Activated T-cell treated with anti-CD3 and anti-CD28 coated beads, Interleukin-2, amount 50 U/mL, for 72 hours (primary cell): ENCODE measurements around the gene CNTNAP2. TPM values are rescaled to one million over a fixed set of nuclear protein-coding genes. Genes with fewer than 3 reads are reported as not detected.

Experiments
- ATAC-seq, 2 donors: fragments of 150-1000 bp; cut with Tn5 transposase; replicated peaks in 1 of 2; 2 replicates each; pipeline ENCODE4 v1.10.0; 2021; ENCODE audit warnings: moderate library complexity in 2 of 2, mild to moderate bottlenecking in 1 of 2
- DNase-seq, 2 donors: peaks; one replicate each; pipeline ENCODE4 v3.0.0; 2021 to 2022; ENCODE audit warnings: mixed read lengths in 1 of 2
- H3K27ac Mint-ChIP-seq: one replicate; pipeline ENCODE4 v1.8.0; 2022; ENCODE audit warnings: mild to moderate bottlenecking, moderate library complexity, mixed read lengths
- H3K27me3 Mint-ChIP-seq: one replicate; pipeline ENCODE4 v1.8.0; 2022; ENCODE audit warnings: low read depth, mixed read lengths
- H3K36me3 Mint-ChIP-seq, 2 donors: one replicate each; pipeline ENCODE4 v1.8.0; 2022; ENCODE audit warnings: mixed read lengths in 2 of 2, mild to moderate bottlenecking in 1 of 2; ENCODE audit not compliant: insufficient read depth in 2 of 2
- H3K4me1 Mint-ChIP-seq: one replicate; pipeline ENCODE4 v1.8.0; 2022; ENCODE audit warnings: low read depth, mixed read lengths
- H3K4me3 Mint-ChIP-seq, 2 donors: one replicate each; pipeline ENCODE4 v1.8.0; 2022; ENCODE audit warnings: mild to moderate bottlenecking in 2 of 2, mixed read lengths in 2 of 2, moderate library complexity in 2 of 2
- H3K9me3 Mint-ChIP-seq, 2 donors: one replicate each; pipeline ENCODE4 v1.8.0; 2022; ENCODE audit warnings: mixed read lengths in 2 of 2
- total RNA-seq, 2 donors: library from RNA; stranded (reverse); gene quantifications; one replicate each; pipeline ENCODE4 v1.2.3, GENCODE V29; 2022

Gene CNTNAP2
- total RNA-seq, 2 donors from 2014 or later: not detected

GRCh38 chr7:148241700-148242293 is 2125.2 kb downstream of the CNTNAP2 start:
- no peak for DNase-seq
- Mint-ChIP-seq H3K27me3 (peaks cover 36% of the 10 kb centered on the region), H3K4me3 (no peak overlapping the region), H3K36me3 (no peaks in the 10 kb centered on the region), H3K27ac (no peak overlapping the region), H3K9me3 (no peaks in the 10 kb centered on the region), H3K4me1 (no peaks in the 10 kb centered on the region)
- no peak for ATAC-seq

GRCh38 chr7:148242294-148242821 is 2125.8 kb downstream of the CNTNAP2 start:
- Mint-ChIP-seq H3K36me3 (no peaks in the 10 kb centered on the region), H3K9me3 (no peaks in the 10 kb centered on the region), H3K27me3 (peaks cover 36% of the 10 kb centered on the region), H3K27ac (no peak overlapping the region), H3K4me3 (no peak overlapping the region), H3K4me1 (no peaks in the 10 kb centered on the region)
- DNase-seq (peak in 1 of 2 donors; percentile 6), ATAC-seq (no peak)

GRCh38 chr7:148245381-148245780 is 2128.8 kb downstream of the CNTNAP2 start:
- no peaks in the 10 kb centered on the region for H3K9me3 Mint-ChIP-seq
- DNase-seq: no peak
- H3K36me3 Mint-ChIP-seq: no peaks in the 10 kb centered on the region
- peaks cover 42% of the 10 kb centered on the region for H3K27me3 Mint-ChIP-seq
- no peak overlapping the region for H3K4me3 Mint-ChIP-seq
- no peaks in the 10 kb centered on the region for H3K4me1 Mint-ChIP-seq
- H3K27ac Mint-ChIP-seq: no peak overlapping the region
- no peak for ATAC-seq

- Mint-ChIP-seq H3K9me3 (peaks cover 5 to 14% of the 10 kb centered on the region in 2 donors), H3K4me3 (no peak overlapping the region), H3K27me3 (peaks cover 11% of the 10 kb centered on the region), H3K36me3 (peaks cover 6% of the 10 kb centered on the region in 2 donors), H3K27ac (no peak overlapping the region), H3K4me1 (no peaks in the 10 kb centered on the region)
- DNase-seq: no peak
- no peak for ATAC-seq
These were observed 2137.0 kb downstream of the CNTNAP2 start for GRCh38 chr7:148253629-148254028.

DNA sequence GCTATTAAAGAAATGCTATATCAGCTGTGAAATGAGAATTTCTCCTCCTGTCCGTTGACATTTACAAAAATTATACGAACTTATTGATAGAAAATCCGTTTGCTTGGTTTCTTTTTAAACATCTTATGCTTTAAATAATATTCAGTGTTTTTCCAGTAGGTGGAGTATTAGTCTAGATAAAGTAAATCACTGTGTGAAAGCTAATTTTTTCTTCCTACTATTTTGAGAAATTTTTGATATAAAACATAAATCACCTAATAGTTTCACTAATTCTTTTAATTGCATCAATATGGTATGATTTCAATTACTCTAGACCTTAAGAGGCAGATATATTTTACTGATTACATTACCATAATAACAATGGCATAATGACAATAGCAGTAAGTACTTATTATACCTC is 2138.7 kb downstream of the CNTNAP2 start:
- no peak overlapping the region for H3K27ac Mint-ChIP-seq
- peaks cover 5 to 14% of the 10 kb centered on the region in 2 donors for H3K9me3 Mint-ChIP-seq
- no peak for ATAC-seq
- H3K36me3 Mint-ChIP-seq: peaks cover 6% of the 10 kb centered on the region in 2 donors
- H3K4me3 Mint-ChIP-seq: no peak overlapping the region
- no peak for DNase-seq
- no peaks in the 10 kb centered on the region for H3K27me3 Mint-ChIP-seq
- H3K4me1 Mint-ChIP-seq: no peaks in the 10 kb centered on the region

DNA sequence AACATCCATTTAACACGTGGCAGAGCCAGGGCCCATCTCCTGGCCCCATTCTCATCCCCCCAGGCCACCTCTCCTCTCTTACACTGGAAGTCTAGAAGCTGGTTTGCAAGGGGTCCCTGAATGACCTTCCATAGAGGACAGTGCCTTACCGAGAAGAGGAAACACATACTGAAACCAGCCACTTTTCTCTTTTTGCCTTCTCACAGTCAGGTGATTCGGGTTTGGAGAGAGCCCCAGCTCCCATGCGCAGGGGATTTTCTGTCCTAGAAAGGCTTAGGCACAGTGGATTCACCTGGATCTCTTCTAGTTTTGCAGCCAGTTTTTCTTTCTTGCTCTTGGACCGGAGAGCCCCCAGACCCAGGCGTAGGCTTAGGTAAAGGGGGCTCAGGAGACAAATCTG is 2139.8 kb downstream of the CNTNAP2 start:
- Mint-ChIP-seq H3K4me3 (no peak overlapping the region), H3K4me1 (no peaks in the 10 kb centered on the region)

DNA sequence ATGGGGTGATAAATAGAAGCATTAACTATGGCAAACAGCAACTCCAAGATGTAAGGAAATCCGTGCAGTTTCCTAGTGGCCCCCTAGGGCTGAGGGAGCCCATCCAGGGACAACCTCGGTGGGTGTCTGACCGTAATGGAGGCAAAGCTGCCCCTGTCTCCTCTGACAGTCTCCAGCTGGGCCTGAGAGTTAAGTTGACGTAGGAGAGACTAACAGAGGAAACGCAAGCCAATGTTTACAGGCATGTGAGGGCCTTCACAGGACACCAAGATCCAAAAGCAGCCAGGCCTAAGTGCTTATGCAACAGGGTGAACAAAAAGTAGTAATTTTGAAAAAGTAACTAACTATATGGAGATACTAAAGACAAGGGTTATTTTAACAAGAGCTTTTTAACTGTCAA is 2144.0 kb downstream of the CNTNAP2 start:
- Mint-ChIP-seq H3K27ac (no peak overlapping the region), H3K4me1 (peaks cover 11% of the 10 kb centered on the region), H3K4me3 (no peak overlapping the region), H3K9me3 (no peaks in the 10 kb centered on the region), H3K27me3 (peaks cover 18% of the 10 kb centered on the region), H3K36me3 (no peaks in the 10 kb centered on the region)
- ATAC-seq: no peak
- no peak for DNase-seq

More for the DNA sequence above, 2139.8 kb downstream of the CNTNAP2 start:
- peaks cover 6% of the 10 kb centered on the region in 2 donors for H3K36me3 Mint-ChIP-seq
- H3K27me3 Mint-ChIP-seq: peaks cover under 1% of the 10 kb centered on the region
- no peak overlapping the region for H3K27ac Mint-ChIP-seq
- DNase-seq: no peak
- peaks cover 2 to 7% of the 10 kb centered on the region in 2 donors for H3K9me3 Mint-ChIP-seq
- ATAC-seq: no peak

- no peak overlapping the region for H3K4me3 Mint-ChIP-seq
- peaks cover 18% of the 10 kb centered on the region for H3K27me3 Mint-ChIP-seq
- DNase-seq (no peak), ATAC-seq (no peak)
- H3K36me3 Mint-ChIP-seq: no peaks in the 10 kb centered on the region
- no peaks in the 10 kb centered on the region for H3K9me3 Mint-ChIP-seq
- no peak overlapping the region for H3K27ac Mint-ChIP-seq
- peaks cover 11% of the 10 kb centered on the region for H3K4me1 Mint-ChIP-seq
These were observed 2144.9 kb downstream of the CNTNAP2 start for GRCh38 chr7:148261523-148261922.

GRCh38 chr7:148261996-148262688 is 2145.5 kb downstream of the CNTNAP2 start:
- Mint-ChIP-seq H3K4me1 (peaks cover 11% of the 10 kb centered on the region), H3K4me3 (peak overlapping the region; percentile 30 to 53), H3K9me3 (no peaks in the 10 kb centered on the region), H3K27me3 (peaks cover 18% of the 10 kb centered on the region), H3K27ac (no peak overlapping the region), H3K36me3 (no peaks in the 10 kb centered on the region)
- ATAC-seq (no peak), DNase-seq (no peak)

DNA sequence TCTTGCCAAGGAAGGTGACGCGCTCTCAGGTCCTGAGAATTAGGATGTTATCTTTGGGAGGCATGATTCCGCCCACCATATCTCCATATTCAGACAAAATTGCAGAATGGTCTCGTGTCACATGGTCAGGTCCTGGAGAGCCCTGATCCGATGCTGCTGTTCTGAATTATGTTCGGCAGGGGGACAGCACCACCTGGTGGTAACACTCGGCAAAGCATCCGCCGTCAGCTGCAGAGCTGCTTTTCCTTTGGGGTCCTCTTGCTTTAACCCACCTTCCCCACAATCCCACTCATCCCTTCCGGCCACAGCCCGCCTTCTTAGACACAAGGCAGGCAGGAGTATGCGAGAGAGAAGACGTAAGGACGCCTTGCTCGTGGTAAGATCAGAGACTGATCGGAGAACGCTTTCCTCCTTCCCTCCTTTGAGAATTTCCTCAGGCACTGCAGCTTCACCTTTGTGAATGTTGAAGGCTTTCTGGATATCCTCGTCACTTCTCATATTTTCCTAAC is 2146.2 kb downstream of the CNTNAP2 start:
- Mint-ChIP-seq H3K4me1 (peaks cover 11% of the 10 kb centered on the region), H3K9me3 (no peaks in the 10 kb centered on the region), H3K27ac (no peak overlapping the region), H3K4me3 (peak overlapping the region; percentile 30 to 53), H3K36me3 (no peaks in the 10 kb centered on the region), H3K27me3 (peaks cover 18% of the 10 kb centered on the region)
- ATAC-seq (peak; percentile 62 to 64), DNase-seq (peak; percentile 64 to 70)

GRCh38 chr7:148264933-148265557 is 2148.4 kb downstream of the CNTNAP2 start:
- no peak overlapping the region for H3K4me3 Mint-ChIP-seq
- DNase-seq (no peak), ATAC-seq (no peak)
- H3K27ac Mint-ChIP-seq: no peak overlapping the region
- H3K9me3 Mint-ChIP-seq: no peaks in the 10 kb centered on the region
- peaks cover 11% of the 10 kb centered on the region for H3K4me1 Mint-ChIP-seq
- H3K27me3 Mint-ChIP-seq: peaks cover 20% of the 10 kb centered on the region
- H3K36me3 Mint-ChIP-seq: no peaks in the 10 kb centered on the region

GRCh38 chr7:148265896-148266295 is 2149.3 kb downstream of the CNTNAP2 start:
- Mint-ChIP-seq H3K36me3 (no peaks in the 10 kb centered on the region), H3K4me3 (no peak overlapping the region), H3K27me3 (peaks cover 27% of the 10 kb centered on the region), H3K27ac (no peak overlapping the region), H3K4me1 (peaks cover 11% of the 10 kb centered on the region), H3K9me3 (no peaks in the 10 kb centered on the region)
- DNase-seq: no peak
- ATAC-seq: no peak

DNA sequence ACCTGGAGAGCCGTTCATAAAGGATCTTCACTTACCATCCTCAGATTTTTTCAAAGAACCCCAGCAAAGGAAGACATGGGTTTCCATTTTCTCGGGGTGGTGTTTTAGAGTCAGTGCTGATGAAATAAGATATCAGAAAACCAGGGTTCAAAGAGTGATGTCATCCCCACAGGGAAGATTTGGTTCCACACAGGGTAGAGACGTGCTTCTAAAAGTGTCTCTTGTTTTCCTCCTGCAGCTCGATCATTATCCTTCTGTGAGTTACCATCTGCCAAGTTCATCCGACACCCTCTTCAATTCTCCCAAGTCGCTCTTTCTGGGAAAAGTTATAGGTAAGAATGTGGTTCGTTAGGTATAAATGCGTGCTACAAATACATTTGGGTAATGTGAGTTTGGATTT is 2150.2 kb downstream of the CNTNAP2 start:
- Mint-ChIP-seq H3K27ac (no peak overlapping the region), H3K36me3 (no peaks in the 10 kb centered on the region), H3K4me1 (peaks cover 11% of the 10 kb centered on the region), H3K4me3 (no peak overlapping the region), H3K27me3 (peaks cover 22% of the 10 kb centered on the region), H3K9me3 (no peaks in the 10 kb centered on the region)
- ATAC-seq (no peak), DNase-seq (no peak)
